ENCODE measurements around the gene FRYL. TPM values are rescaled to one million over a fixed set of nuclear protein-coding genes. Genes with fewer than 3 reads are reported as not detected.

The FRYL gene
- total RNA-seq, 2 experiments from 2014 or later = 44.8 to 54.2 TPM

GRCh38 chr4:48542888-48543287, 237.2 kb downstream of the FRYL start:
- DNase-seq = no peak
- intact Hi-C loops (cut with micrococcal nuclease) = no loop called here
- H3K36me3 Mint-ChIP-seq (ENCODE audit: low read depth) = peaks cover 21% of the 10 kb centered on the region
- H3K27ac Mint-ChIP-seq = no peak overlapping the region
- no peaks in the 10 kb centered on the region for H3K27me3 Mint-ChIP-seq (ENCODE audit: low read depth)
- no peaks in the 10 kb centered on the region for H3K4me1 Mint-ChIP-seq (ENCODE audit: low read depth)
- CTCF ChIA-PET = interaction anchor here (1.4 kb wide), 1 partner anchor 16 kb away, joined by 5 read pairs; no protein-coding TSS in a partner anchor
- no peaks in the 10 kb centered on the region for H3K9me3 Mint-ChIP-seq
- no peak overlapping the region for H3K4me3 Mint-ChIP-seq

GRCh38 chr4:48539597-48539996, 240.5 kb downstream of the FRYL start:
- H3K4me1 Mint-ChIP-seq (ENCODE audit: low read depth) = no peaks in the 10 kb centered on the region
- H3K36me3 Mint-ChIP-seq (ENCODE audit: low read depth) = peaks cover 22% of the 10 kb centered on the region
- H3K4me3 Mint-ChIP-seq = no peak overlapping the region
- CTCF ChIA-PET = no interaction called here
- H3K27ac Mint-ChIP-seq = no peak overlapping the region
- no peaks in the 10 kb centered on the region for H3K9me3 Mint-ChIP-seq
- no peak for DNase-seq
- intact Hi-C loops (cut with micrococcal nuclease) = no loop called here
- H3K27me3 Mint-ChIP-seq (ENCODE audit: low read depth) = no peaks in the 10 kb centered on the region

DNA sequence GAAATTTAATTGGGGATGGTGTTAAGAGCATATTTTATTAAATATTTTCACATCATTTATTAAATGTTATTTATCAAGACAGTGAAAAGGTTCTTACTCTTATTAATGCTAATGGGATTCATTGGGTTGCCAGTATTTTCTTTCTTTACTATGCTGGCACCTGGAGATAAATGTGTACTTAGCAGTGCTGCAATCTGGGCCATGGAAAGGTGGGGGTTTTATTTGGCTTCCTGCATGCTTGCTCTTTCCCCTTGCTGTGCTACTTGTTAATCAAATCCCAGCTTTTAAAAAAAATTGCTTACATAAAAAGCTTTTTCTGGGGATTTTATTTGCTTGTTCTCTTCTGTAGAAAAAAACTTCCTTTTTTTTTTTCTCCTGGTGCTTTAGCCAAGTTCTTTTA, 241.7 kb downstream of the FRYL start:
- DNase-seq = no peak
- Mint-ChIP-seq H3K36me3 (ENCODE audit: low read depth) (peaks cover 22% of the 10 kb centered on the region), H3K4me3 (no peak overlapping the region), H3K27ac (no peak overlapping the region), H3K27me3 (ENCODE audit: low read depth) (no peaks in the 10 kb centered on the region), H3K9me3 (no peaks in the 10 kb centered on the region), H3K4me1 (ENCODE audit: low read depth) (no peaks in the 10 kb centered on the region)
- intact Hi-C loops (cut with micrococcal nuclease) = no loop called here
- CTCF ChIA-PET = interaction anchor here (1.6 kb wide), 1 partner anchor 40 kb away, joined by 7 read pairs; no protein-coding TSS in a partner anchor

- H3K4me1 Mint-ChIP-seq (ENCODE audit: low read depth) = no peaks in the 10 kb centered on the region
- intact Hi-C loops (cut with micrococcal nuclease) = no loop called here
- DNase-seq = no peak
- H3K4me3 Mint-ChIP-seq = no peak overlapping the region
- no peaks in the 10 kb centered on the region for H3K27me3 Mint-ChIP-seq (ENCODE audit: low read depth)
- CTCF ChIA-PET = interaction anchor here (1.2 to 2.2 kb wide), 3 partner anchors 10 to 19 kb away, joined by 4 to 5 read pairs (median 4); no protein-coding TSS in a partner anchor
- H3K27ac Mint-ChIP-seq = no peak overlapping the region
- no peaks in the 10 kb centered on the region for H3K9me3 Mint-ChIP-seq
- H3K36me3 Mint-ChIP-seq (ENCODE audit: low read depth) = peaks cover 26% of the 10 kb centered on the region
Observed at GRCh38 chr4:48526406-48526805, 253.7 kb downstream of the FRYL start.

DNA sequence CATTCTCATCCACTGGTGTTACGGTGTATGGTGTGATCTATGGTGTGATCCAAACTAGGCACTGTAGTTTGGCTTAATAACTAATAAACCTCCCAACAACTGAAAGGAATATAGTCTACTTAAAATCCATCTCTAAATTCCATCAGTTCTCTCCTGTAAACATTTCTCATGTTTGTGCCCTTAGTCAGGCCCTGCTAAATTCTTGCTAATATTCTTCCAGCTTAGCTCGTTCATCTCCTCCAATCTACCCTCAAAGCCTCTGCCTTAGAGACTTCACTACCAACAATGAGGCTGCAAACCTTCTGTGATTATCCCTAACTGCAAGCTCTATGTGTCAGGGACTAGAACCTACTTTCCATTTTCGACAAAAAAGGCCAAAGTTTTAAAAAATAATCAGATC, 261.9 kb downstream of the FRYL start:
- Mint-ChIP-seq H3K36me3 (ENCODE audit: low read depth) (peaks cover 23% of the 10 kb centered on the region), H3K9me3 (no peaks in the 10 kb centered on the region), H3K4me1 (ENCODE audit: low read depth) (no peaks in the 10 kb centered on the region), H3K27ac (no peak overlapping the region), H3K27me3 (ENCODE audit: low read depth) (no peaks in the 10 kb centered on the region), H3K4me3 (no peak overlapping the region)
- CTCF ChIA-PET = interaction anchor here (0.6 kb wide), 1 partner anchor 24 kb away, joined by 3 read pairs; no protein-coding TSS in a partner anchor
- DNase-seq = no peak
- intact Hi-C loops (cut with micrococcal nuclease) = no loop called here

- Mint-ChIP-seq H3K9me3 (no peaks in the 10 kb centered on the region), H3K4me3 (no peak overlapping the region), H3K36me3 (ENCODE audit: low read depth) (peaks cover 27% of the 10 kb centered on the region), H3K27ac (no peak overlapping the region), H3K27me3 (ENCODE audit: low read depth) (no peaks in the 10 kb centered on the region), H3K4me1 (ENCODE audit: low read depth) (no peaks in the 10 kb centered on the region)
- intact Hi-C loops (cut with micrococcal nuclease) = no loop called here
- CTCF ChIA-PET = interaction anchor here (1.0 kb wide), 1 partner anchor 69 kb away, joined by 3 read pairs; no protein-coding TSS in a partner anchor
- no peak for DNase-seq
Observed at GRCh38 chr4:48509543-48509942, 270.5 kb downstream of the FRYL start.

DNA sequence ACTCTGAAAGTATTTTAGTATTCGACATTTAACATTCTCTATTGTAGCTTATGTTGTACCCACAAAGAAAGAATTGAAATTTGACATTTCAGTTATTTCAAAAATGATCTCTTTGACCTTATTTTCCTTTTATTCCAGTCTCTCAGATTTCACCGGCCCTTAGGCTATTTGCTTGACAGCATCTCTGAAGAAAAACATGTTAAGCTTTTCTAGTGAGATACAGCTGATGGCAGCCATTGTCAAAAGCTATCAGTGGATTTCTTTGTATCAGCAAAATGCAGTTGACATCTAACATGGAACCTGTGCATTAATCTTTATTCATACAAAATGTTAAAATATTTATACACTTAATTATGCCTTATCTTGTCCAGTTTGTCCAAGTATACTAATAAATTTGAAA, 273.4 kb downstream of the FRYL start:
- Mint-ChIP-seq H3K36me3 (ENCODE audit: low read depth) (peaks cover 14% of the 10 kb centered on the region), H3K9me3 (no peaks in the 10 kb centered on the region), H3K4me1 (ENCODE audit: low read depth) (no peaks in the 10 kb centered on the region), H3K27ac (no peak overlapping the region), H3K27me3 (ENCODE audit: low read depth) (no peaks in the 10 kb centered on the region), H3K4me3 (no peak overlapping the region)
- intact Hi-C loops (cut with micrococcal nuclease) = no loop called here
- CTCF ChIA-PET = no interaction called here
- no peak for DNase-seq

DNA sequence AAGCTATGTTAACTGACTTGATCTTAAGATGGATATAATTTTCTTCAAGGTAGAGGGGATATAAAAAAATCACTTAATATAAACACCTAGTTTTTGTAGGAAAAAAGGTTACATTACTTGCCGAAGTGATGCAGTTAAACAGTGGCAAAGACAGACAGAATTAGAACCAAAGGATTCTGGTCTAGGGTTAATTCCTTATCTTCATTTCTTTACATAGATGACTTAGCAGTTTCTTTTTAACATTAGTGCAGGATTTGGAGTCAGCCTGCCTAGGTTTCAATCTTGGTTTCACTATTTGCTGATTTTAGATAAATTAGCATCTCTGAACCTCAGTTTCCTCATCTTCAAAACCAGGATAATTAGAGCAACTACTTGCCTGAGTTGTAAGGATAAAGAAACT, 275.7 kb downstream of the FRYL start:
- no peak overlapping the region for H3K27ac Mint-ChIP-seq
- peaks cover 11% of the 10 kb centered on the region for H3K4me1 Mint-ChIP-seq (ENCODE audit: low read depth)
- H3K36me3 Mint-ChIP-seq (ENCODE audit: low read depth) = peaks cover 17% of the 10 kb centered on the region
- no peaks in the 10 kb centered on the region for H3K27me3 Mint-ChIP-seq (ENCODE audit: low read depth)
- no peak for DNase-seq
- no peak overlapping the region for H3K4me3 Mint-ChIP-seq
- intact Hi-C loops (cut with micrococcal nuclease) = loop anchor here (5.0 kb wide), 1 partner anchor 278 kb away; the partner anchor contains the start of gene FRYL
- H3K9me3 Mint-ChIP-seq = no peaks in the 10 kb centered on the region
- CTCF ChIA-PET = no interaction called here

DNA sequence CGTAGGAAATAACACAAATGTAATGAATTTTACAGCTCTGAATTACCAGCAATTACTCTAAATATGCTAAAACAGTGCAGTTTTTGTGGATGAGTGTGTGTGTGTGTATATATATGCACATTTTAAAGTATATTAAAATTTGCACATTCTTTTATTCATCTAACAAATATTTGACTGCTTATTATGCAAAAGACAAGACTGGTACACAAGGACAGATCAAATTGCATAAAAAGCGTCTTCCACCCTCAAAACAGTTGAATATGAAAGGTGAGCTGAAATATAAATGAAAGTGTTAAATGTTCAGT, 276.1 kb downstream of the FRYL start:
- no peak for DNase-seq
- Mint-ChIP-seq H3K4me3 (no peak overlapping the region), H3K4me1 (ENCODE audit: low read depth) (peaks cover 15% of the 10 kb centered on the region), H3K36me3 (ENCODE audit: low read depth) (peaks cover 19% of the 10 kb centered on the region), H3K27ac (no peak overlapping the region), H3K27me3 (ENCODE audit: low read depth) (no peaks in the 10 kb centered on the region), H3K9me3 (no peaks in the 10 kb centered on the region)
- CTCF ChIA-PET = no interaction called here
- intact Hi-C loops (cut with micrococcal nuclease) = loop anchor here (5.0 kb wide), 1 partner anchor 278 kb away; the partner anchor contains the start of gene FRYL

GRCh38 chr4:48503233-48504025, 276.6 kb downstream of the FRYL start:
- Mint-ChIP-seq H3K36me3 (ENCODE audit: low read depth) (peaks cover 22% of the 10 kb centered on the region), H3K9me3 (no peaks in the 10 kb centered on the region), H3K27ac (no peak overlapping the region), H3K27me3 (ENCODE audit: low read depth) (no peaks in the 10 kb centered on the region), H3K4me1 (ENCODE audit: low read depth) (peaks cover 16% of the 10 kb centered on the region), H3K4me3 (no peak overlapping the region)
- DNase-seq = no peak
- CTCF ChIA-PET = no interaction called here
- intact Hi-C loops (cut with micrococcal nuclease) = loop anchor here (5.0 kb wide), 1 partner anchor 279 kb away; the partner anchor contains the start of gene FRYL

GRCh38 chr4:48499551-48500066, 280.5 kb downstream of the FRYL start:
- no peak for DNase-seq
- CTCF ChIA-PET = interaction anchor here (1.3 kb wide), 1 partner anchor 53 kb away, joined by 3 read pairs; no protein-coding TSS in a partner anchor
- Mint-ChIP-seq H3K9me3 (no peaks in the 10 kb centered on the region), H3K27ac (no peak overlapping the region), H3K36me3 (ENCODE audit: low read depth) (peaks cover 16% of the 10 kb centered on the region), H3K27me3 (ENCODE audit: low read depth) (no peaks in the 10 kb centered on the region), H3K4me3 (no peak overlapping the region), H3K4me1 (ENCODE audit: low read depth) (peaks cover 16% of the 10 kb centered on the region)
- intact Hi-C loops (cut with micrococcal nuclease) = loop anchor here (1.0 to 5.0 kb wide), 8 partner anchors 70 to 462 kb away; partner anchors contain the start of genes FRYL and SLAIN2

GRCh38 chr4:48498895-48499294, 281.2 kb downstream of the FRYL start:
- DNase-seq = no peak
- no peak overlapping the region for H3K4me3 Mint-ChIP-seq
- no peaks in the 10 kb centered on the region for H3K27me3 Mint-ChIP-seq (ENCODE audit: low read depth)
- CTCF ChIA-PET = interaction anchor here (0.6 to 1.3 kb wide), 2 partner anchors 53 to 521 kb away, joined by 3 read pairs; no protein-coding TSS in a partner anchor
- no peak overlapping the region for H3K27ac Mint-ChIP-seq
- peaks cover 16% of the 10 kb centered on the region for H3K36me3 Mint-ChIP-seq (ENCODE audit: low read depth)
- intact Hi-C loops (cut with micrococcal nuclease) = loop anchor here (1.0 to 5.0 kb wide), 7 partner anchors 70 to 462 kb away; partner anchors contain the start of gene SLAIN2
- no peaks in the 10 kb centered on the region for H3K9me3 Mint-ChIP-seq
- H3K4me1 Mint-ChIP-seq (ENCODE audit: low read depth) = peaks cover 16% of the 10 kb centered on the region
